ENCODE measurements around the gene BLOC1S4.
A peak's percentile ranks its signal among the peaks of the same experiment; 100 is the strongest.

Gene BLOC1S4

DNA sequence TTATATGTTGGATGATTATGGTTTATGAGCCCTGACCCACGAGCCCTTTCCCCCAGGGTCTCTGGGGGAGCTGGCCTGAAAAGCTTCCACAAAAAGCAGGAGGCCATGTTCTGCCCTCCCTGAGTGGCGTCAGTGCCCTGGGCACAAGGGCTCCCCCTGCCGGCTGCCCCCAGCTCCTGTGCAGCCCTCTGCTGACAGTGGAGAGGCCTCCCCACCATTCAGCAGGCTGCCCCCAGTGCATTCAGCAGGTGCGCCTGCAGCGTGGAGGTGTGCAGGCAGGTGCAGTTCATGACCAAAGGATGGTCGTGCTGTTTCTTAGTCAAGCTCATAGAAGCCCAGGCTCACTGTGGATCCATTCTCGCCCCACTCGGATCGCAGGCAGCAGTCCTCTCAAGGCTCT lies 34.8 kb upstream of the BLOC1S4 start:
- Histone ChIP-seq H3K9me3 (ENCODE audit: control insufficient read depth, low read length) (no peaks in the 10 kb centered on the region), H3K4me1 (ENCODE audit: control insufficient read depth, insufficient read depth, low read length) (peaks cover 8% of the 10 kb centered on the region), H3K36me3 (ENCODE audit: control insufficient read depth, insufficient read depth, low read length) (no peaks in the 10 kb centered on the region), H3K27me3 (ENCODE audit: control insufficient read depth, insufficient read depth, low read length) (no peaks in the 10 kb centered on the region), H3K9ac (ENCODE audit: low read length) (no peak overlapping the region), H3K4me3 (ENCODE audit: low read length) (no peak overlapping the region)

DNA sequence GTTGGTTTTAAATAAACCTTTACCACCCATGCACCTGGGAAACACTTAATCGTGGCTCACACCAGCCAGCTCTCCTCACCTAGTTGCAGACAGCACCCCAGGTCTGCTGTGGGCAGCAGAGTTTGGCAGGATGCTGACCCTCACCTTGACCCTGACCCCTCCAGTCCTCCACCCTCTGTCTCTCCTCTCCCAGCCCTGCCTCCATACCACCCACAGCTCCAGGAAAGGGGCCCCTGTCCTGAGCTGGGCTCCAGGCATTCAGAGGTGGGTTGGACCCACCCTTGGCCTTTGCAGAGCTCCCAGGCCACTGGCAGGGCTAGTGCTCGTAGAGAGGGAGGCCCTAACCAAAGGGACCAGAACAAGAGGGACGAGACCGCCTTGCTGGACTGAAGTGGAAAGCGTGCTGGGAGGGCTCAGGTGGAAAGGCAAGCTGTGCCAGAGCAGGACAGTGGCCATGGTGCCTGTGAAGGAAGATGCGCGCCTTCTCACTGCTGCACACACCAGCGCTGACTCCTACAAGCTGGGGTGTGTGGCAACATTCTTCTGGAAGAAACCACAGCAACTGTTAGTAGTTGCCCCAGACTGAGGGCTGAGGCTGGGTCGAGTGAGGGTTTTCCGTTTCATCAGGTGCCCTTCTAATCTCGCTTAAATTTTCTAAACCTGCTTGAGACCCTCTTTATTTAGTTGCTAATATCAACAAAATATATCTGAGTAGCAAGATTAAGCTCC lies 32.9 kb upstream of the BLOC1S4 start:
- H3K27me3 ChIP-seq (ENCODE audit: control insufficient read depth, insufficient read depth, low read length) = no peaks in the 10 kb centered on the region
- H3K4me3 ChIP-seq (ENCODE audit: low read length) = no peak overlapping the region
- no peaks in the 10 kb centered on the region for H3K36me3 ChIP-seq (ENCODE audit: control insufficient read depth, insufficient read depth, low read length)
- no peaks in the 10 kb centered on the region for H3K9me3 ChIP-seq (ENCODE audit: control insufficient read depth, low read length)
- no peak overlapping the region for H3K9ac ChIP-seq (ENCODE audit: low read length)
- H3K4me1 ChIP-seq (ENCODE audit: control insufficient read depth, insufficient read depth, low read length) = peaks cover 4% of the 10 kb centered on the region

GRCh38 chr4:6684656-6685055 lies 31.3 kb upstream of the BLOC1S4 start:
- Histone ChIP-seq H3K9me3 (ENCODE audit: control insufficient read depth, low read length) (no peaks in the 10 kb centered on the region), H3K36me3 (ENCODE audit: control insufficient read depth, insufficient read depth, low read length) (no peaks in the 10 kb centered on the region), H3K4me1 (ENCODE audit: control insufficient read depth, insufficient read depth, low read length) (peaks cover 20% of the 10 kb centered on the region), H3K9ac (ENCODE audit: low read length) (no peak overlapping the region), H3K4me3 (ENCODE audit: low read length) (no peak overlapping the region), H3K27me3 (ENCODE audit: control insufficient read depth, insufficient read depth, low read length) (no peaks in the 10 kb centered on the region)

DNA sequence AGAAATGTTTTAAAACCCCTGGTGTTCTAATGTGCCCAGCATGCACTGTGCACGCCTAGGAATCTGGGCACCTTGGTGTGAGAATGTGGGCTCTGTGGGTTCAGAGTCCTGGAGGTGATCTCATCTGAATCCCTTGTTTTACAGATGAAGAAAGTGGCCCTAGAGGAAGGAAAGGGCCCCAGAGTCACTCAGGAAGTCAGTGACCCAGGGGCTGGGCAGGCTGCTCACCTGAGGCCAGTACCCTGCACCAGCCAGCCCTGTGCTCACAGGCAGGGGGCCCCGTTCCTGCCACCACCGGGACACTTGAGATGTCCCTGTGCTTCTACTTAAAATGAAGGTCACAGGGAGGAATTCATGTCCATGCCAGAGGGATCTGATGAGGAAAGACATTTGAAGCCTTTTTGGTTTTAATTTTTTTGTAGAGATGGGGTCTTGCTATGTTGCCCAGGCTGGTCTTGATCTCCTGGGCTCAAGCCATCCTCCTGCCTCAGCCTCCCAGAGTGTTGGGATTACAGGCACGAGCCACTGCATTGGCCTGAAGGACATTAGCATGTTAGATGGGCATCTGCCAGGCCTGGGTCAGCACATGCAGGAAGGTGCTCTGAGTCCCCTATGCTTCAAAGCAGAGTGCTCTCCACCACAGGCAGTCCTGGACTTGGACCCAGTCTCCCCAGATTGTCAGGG lies 29.7 kb upstream of the BLOC1S4 start:
- Histone ChIP-seq H3K36me3 (ENCODE audit: control insufficient read depth, insufficient read depth, low read length) (no peaks in the 10 kb centered on the region), H3K9ac (ENCODE audit: low read length) (no peak overlapping the region), H3K27me3 (ENCODE audit: control insufficient read depth, insufficient read depth, low read length) (no peaks in the 10 kb centered on the region), H3K4me1 (ENCODE audit: control insufficient read depth, insufficient read depth, low read length) (peaks cover 36% of the 10 kb centered on the region), H3K9me3 (ENCODE audit: control insufficient read depth, low read length) (no peaks in the 10 kb centered on the region), H3K4me3 (ENCODE audit: low read length) (no peak overlapping the region)

GRCh38 chr4:6687947-6688878 lies 27.8 kb upstream of the BLOC1S4 start:
- peak overlapping the region; percentile 70 for H3K9ac ChIP-seq (ENCODE audit: low read length)
- peak overlapping the region; percentile 25 for H3K4me3 ChIP-seq (ENCODE audit: low read length)

GRCh38 chr4:6688879-6689505 lies 27.0 kb upstream of the BLOC1S4 start:
- Histone ChIP-seq H3K36me3 (ENCODE audit: control insufficient read depth, insufficient read depth, low read length) (no peaks in the 10 kb centered on the region), H3K4me1 (ENCODE audit: control insufficient read depth, insufficient read depth, low read length) (peaks cover 53% of the 10 kb centered on the region), H3K27me3 (ENCODE audit: control insufficient read depth, insufficient read depth, low read length) (no peaks in the 10 kb centered on the region), H3K9ac (ENCODE audit: low read length) (peak overlapping the region; percentile 70), H3K9me3 (ENCODE audit: control insufficient read depth, low read length) (no peaks in the 10 kb centered on the region), H3K4me3 (ENCODE audit: low read length) (peak overlapping the region; percentile 25)

More at GRCh38 chr4:6687947-6688878, 27.8 kb upstream of the BLOC1S4 start:
- no peaks in the 10 kb centered on the region for H3K27me3 ChIP-seq (ENCODE audit: control insufficient read depth, insufficient read depth, low read length)
- peaks cover 48% of the 10 kb centered on the region for H3K4me1 ChIP-seq (ENCODE audit: control insufficient read depth, insufficient read depth, low read length)
- H3K9me3 ChIP-seq (ENCODE audit: control insufficient read depth, low read length) = no peaks in the 10 kb centered on the region
- H3K36me3 ChIP-seq (ENCODE audit: control insufficient read depth, insufficient read depth, low read length) = no peaks in the 10 kb centered on the region

DNA sequence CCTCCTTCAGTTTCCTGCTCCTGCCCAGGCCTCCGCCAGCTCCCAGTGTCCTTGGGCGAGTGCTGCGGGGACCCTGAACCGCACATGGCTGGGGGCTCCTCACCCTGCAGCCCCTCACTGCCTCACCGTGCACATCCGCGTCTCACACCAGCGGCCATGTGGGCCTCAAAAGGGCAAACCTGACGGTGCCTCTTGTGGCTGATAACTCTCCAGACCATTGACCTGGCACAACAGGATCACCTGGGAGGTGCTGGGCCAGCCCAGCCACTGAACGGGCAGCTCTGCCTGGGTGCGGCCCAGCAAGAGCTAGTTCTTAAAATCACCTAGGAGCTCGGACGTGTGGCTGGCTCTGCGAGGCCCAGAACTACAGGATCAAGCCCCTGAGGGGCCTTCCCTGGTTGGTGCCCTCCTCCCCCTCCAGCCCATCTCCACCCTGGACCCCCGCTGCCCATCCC lies 26.4 kb upstream of the BLOC1S4 start:
- peak overlapping the region; percentile 70 for H3K9ac ChIP-seq (ENCODE audit: low read length)
- H3K36me3 ChIP-seq (ENCODE audit: control insufficient read depth, insufficient read depth, low read length) = no peaks in the 10 kb centered on the region
- no peaks in the 10 kb centered on the region for H3K9me3 ChIP-seq (ENCODE audit: control insufficient read depth, low read length)
- peak overlapping the region; percentile 17 for H3K4me3 ChIP-seq (ENCODE audit: low read length)
- no peaks in the 10 kb centered on the region for H3K27me3 ChIP-seq (ENCODE audit: control insufficient read depth, insufficient read depth, low read length)
- peaks cover 53% of the 10 kb centered on the region for H3K4me1 ChIP-seq (ENCODE audit: control insufficient read depth, insufficient read depth, low read length)

GRCh38 chr4:6692379-6692778 lies 23.6 kb upstream of the BLOC1S4 start:
- H3K9me3 ChIP-seq (ENCODE audit: control insufficient read depth, low read length) = no peaks in the 10 kb centered on the region
- no peaks in the 10 kb centered on the region for H3K27me3 ChIP-seq (ENCODE audit: control insufficient read depth, insufficient read depth, low read length)
- H3K4me1 ChIP-seq (ENCODE audit: control insufficient read depth, insufficient read depth, low read length) = peaks cover 59% of the 10 kb centered on the region
- H3K4me3 ChIP-seq (ENCODE audit: low read length) = no peak overlapping the region
- no peaks in the 10 kb centered on the region for H3K36me3 ChIP-seq (ENCODE audit: control insufficient read depth, insufficient read depth, low read length)
- H3K9ac ChIP-seq (ENCODE audit: low read length) = peak overlapping the region; percentile 99

GRCh38 chr4:6692806-6693205 lies 23.2 kb upstream of the BLOC1S4 start:
- Histone ChIP-seq H3K27me3 (ENCODE audit: control insufficient read depth, insufficient read depth, low read length) (no peaks in the 10 kb centered on the region), H3K9me3 (ENCODE audit: control insufficient read depth, low read length) (no peaks in the 10 kb centered on the region), H3K36me3 (ENCODE audit: control insufficient read depth, insufficient read depth, low read length) (no peaks in the 10 kb centered on the region), H3K4me3 (ENCODE audit: low read length) (peak overlapping the region; percentile 81), H3K4me1 (ENCODE audit: control insufficient read depth, insufficient read depth, low read length) (peaks cover 57% of the 10 kb centered on the region), H3K9ac (ENCODE audit: low read length) (peak overlapping the region; percentile 99)

DNA sequence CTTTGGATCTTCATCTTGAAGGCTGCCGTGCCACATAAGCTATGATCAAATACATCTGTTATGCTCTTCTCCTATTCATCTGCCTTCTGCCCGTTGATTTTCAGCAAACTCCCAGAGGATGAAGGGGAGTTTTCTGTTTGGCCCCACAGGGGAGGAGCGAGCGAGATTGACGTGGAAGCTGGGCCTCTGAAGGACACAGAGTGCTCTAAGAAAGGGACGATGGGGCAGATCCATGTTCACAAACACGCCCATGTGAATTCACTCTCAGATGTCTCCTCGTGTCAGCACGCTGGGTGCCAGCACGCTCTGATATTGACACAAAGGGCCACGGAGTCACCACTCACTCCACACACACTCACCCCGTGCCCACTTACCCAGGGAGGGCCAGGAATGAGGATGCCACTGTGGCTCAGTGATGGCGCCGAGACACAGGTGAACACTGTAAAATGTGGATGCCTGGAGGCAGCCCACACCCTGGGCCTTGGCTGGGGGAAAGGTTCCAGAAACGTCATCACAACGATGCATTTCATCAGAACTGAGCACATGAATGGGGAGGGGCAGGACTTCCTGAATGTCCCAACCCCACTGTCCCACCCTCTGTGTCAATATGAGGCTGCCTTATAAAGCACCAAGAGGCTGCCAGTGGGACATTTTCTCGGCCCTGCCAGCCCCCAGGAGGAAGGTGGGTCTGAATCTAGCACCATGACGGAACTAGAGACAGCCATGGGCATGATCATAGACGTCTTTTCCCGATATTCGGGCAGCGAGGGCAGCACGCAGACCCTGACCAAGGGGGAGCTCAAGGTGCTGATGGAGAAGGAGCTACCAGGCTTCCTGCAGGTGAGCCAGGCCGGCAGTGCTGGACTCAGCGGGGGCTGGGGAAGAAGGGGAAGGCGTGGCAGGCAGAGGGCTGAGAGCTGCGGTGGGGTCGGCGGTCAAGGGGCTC lies 22.5 kb upstream of the BLOC1S4 start, which contains the start of gene S100P:
S100P (plus strand) TSS at position 648 of the 946 bp plus-strand sequence; CDS start at position 703, 55 bp downstream.
- peaks cover 50% of the 10 kb centered on the region for H3K4me1 ChIP-seq (ENCODE audit: control insufficient read depth, insufficient read depth, low read length)
- no peaks in the 10 kb centered on the region for H3K27me3 ChIP-seq (ENCODE audit: control insufficient read depth, insufficient read depth, low read length)
- H3K9me3 ChIP-seq (ENCODE audit: control insufficient read depth, low read length) = no peaks in the 10 kb centered on the region
- peak within 1 kb of the TSS; percentile 81 for H3K4me3 ChIP-seq (ENCODE audit: low read length)
- H3K36me3 ChIP-seq (ENCODE audit: control insufficient read depth, insufficient read depth, low read length) = no peaks in the 10 kb centered on the region
- H3K9ac ChIP-seq (ENCODE audit: low read length) = peak within 1 kb of the TSS; percentile 99
